NCI-H226 (cell line): ENCODE results near the gene WNK1.

ENCODE experiments used
- DNase-seq: peaks from one replicate; pipeline ENCODE4 v3.0.0-alpha.2; 2015

Gene WNK1

GRCh38 chr12:958588-959123 is 206.3 kb downstream of the WNK1 start:
- no peak for DNase-seq
